ENCODE results near the gene ENG.

DNA sequence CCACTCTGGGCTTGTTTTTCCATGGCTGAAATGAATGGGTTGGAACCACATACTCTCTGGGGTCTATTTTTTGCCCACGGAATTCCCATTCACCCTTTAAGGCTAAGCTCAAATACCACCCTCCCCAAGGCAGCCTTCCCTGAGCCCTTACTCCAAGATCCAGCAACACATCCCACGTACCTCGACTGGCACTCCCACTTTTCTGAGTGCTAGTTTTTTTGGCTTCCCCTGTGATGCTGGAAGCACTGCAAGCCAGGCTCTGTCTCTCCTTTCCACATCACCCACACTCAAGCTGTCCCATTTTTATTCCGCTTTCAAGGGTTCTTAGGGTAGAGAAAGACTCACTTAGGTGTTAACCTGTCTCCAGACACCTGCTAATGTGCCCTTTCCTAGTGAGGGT lies 38.9 kb upstream of the ENG start:
- TF ChIP-seq, protein P1, sequence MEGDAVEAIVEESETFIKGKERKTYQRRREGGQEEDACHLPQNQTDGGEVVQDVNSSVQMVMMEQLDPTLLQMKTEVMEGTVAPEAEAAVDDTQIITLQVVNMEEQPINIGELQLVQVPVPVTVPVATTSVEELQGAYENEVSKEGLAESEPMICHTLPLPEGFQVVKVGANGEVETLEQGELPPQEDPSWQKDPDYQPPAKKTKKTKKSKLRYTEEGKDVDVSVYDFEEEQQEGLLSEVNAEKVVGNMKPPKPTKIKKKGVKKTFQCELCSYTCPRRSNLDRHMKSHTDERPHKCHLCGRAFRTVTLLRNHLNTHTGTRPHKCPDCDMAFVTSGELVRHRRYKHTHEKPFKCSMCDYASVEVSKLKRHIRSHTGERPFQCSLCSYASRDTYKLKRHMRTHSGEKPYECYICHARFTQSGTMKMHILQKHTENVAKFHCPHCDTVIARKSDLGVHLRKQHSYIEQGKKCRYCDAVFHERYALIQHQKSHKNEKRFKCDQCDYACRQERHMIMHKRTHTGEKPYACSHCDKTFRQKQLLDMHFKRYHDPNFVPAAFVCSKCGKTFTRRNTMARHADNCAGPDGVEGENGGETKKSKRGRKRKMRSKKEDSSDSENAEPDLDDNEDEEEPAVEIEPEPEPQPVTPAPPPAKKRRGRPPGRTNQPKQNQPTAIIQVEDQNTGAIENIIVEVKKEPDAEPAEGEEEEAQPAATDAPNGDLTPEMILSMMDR (IDR thresholded peaks at IDR 0.05; ENCODE audit: borderline replicate concordance, extremely low read depth, low read length, poor library complexity, severe bottlenecking), result no peak
- no peak for TF ChIP-seq EZH2 (IDR thresholded peaks at IDR 0.05; ENCODE audit: borderline replicate concordance, low read depth, low read length, severe bottlenecking)

All from DND-41 (cell line).